PC-3 (cell line): ENCODE results near the gene HYAL1. TPM values are rescaled to one million over a fixed set of nuclear protein-coding genes. Genes with fewer than 3 reads are reported as not detected.

Experiments used
- ATAC-seq: fragments of 200-7000 bp; cut with Tn5 transposase; 2 replicates; pipeline ENCODE4 v1.9.1; 2020; ENCODE audit warnings: mild to moderate bottlenecking, moderate library complexity
- BruUV-seq: library from RNA; stranded (reverse); fragments of 400-500 nt; replicated peaks from 2 replicates; lab custom pipeline; 2021; lab: Mats Ljungman, UMichigan
- CTCF ChIA-PET: fragments of 300-600 bp; sonication (Branson Sonifier 250); formaldehyde crosslinking; loops from one replicate; lab custom pipeline; 2022; ENCODE audit warnings: antibody characterized with exemption; lab: Charles Lee
- POLR2A ChIA-PET: fragments of 300-600 bp; sonication (Branson Sonifier 250); formaldehyde crosslinking; loops from one replicate; lab custom pipeline; 2022; ENCODE audit warnings: antibody characterized with exemption; ENCODE audit not compliant: unreplicated experiment; lab: Charles Lee
- DNase-seq: peaks from one replicate; pipeline ENCODE4 v3.0.0-alpha.2; 2015
- H2AFZ ChIP-seq: fragments of 300-600 bp; sonication (generic); 2 replicates; pipeline ENCODE4 v1.6.0; 2016; ENCODE audit warnings: antibody characterized with exemption, low read length
- H3F3A ChIP-seq: fragments of 300-600 bp; sonication (generic); one replicate; pipeline ENCODE4 v1.6.0; 2017; ENCODE audit warnings: antibody characterized with exemption, low read length, control low read depth, mild to moderate bottlenecking; ENCODE audit not compliant: unreplicated experiment
- H3K27ac ChIP-seq: fragments of 300-600 bp; sonication (generic); 2 replicates; pipeline ENCODE4 v1.5.1; 2016; ENCODE audit warnings: mild to moderate bottlenecking, low read length
- H3K27me3 ChIP-seq: fragments of 300-600 bp; sonication (generic); 2 replicates; pipeline ENCODE4 v1.6.1; 2016; ENCODE audit warnings: low read length, mixed read lengths
- H3K36me3 ChIP-seq: fragments of 300-600 bp; sonication (generic); 2 replicates; pipeline ENCODE4 v1.6.1; 2016; ENCODE audit warnings: low read depth, mixed run types, low read length, mixed read lengths
- H3K4me1 ChIP-seq: fragments of 300-600 bp; sonication (generic); 2 replicates; pipeline ENCODE4 v1.5.1; 2016; ENCODE audit warnings: low read length; ENCODE audit not compliant: insufficient read depth
- H3K4me2 ChIP-seq: fragments of 300-600 bp; sonication (generic); 2 replicates; pipeline ENCODE4 v1.6.0; 2016; ENCODE audit warnings: low read length
- H3K4me3 ChIP-seq: fragments of 300-600 bp; sonication (generic); 2 replicates; pipeline ENCODE4 v1.5.1; 2016; ENCODE audit warnings: mild to moderate bottlenecking, low read length, mixed read lengths
- H3K79me2 ChIP-seq: fragments of 300-600 bp; sonication (generic); 2 replicates; pipeline ENCODE4 v1.6.1; 2017; ENCODE audit warnings: low read length, mixed read lengths
- H3K9ac ChIP-seq: fragments of 300-600 bp; sonication (generic); 2 replicates; pipeline ENCODE4 v1.6.0; 2016; ENCODE audit warnings: mild to moderate bottlenecking, low read length
- H3K9me2 ChIP-seq: fragments of 300-600 bp; sonication (generic); replicated peaks from 2 replicates; pipeline ENCODE4 v1.6.1; 2016; ENCODE audit warnings: mixed run types, low read length, mixed read lengths
- H3K9me3 ChIP-seq: fragments of 300-600 bp; sonication (generic); 2 replicates; pipeline ENCODE4 v1.6.1; 2016; ENCODE audit warnings: low read length, mixed read lengths
- H4K20me1 ChIP-seq: fragments of 300-600 bp; sonication (generic); 2 replicates; pipeline ENCODE4 v1.6.1; 2016; ENCODE audit warnings: low read length, mixed read lengths
- EZH2 ChIP-seq: fragments of 300-600 bp; sonication (generic); IDR thresholded peaks from one replicate; pipeline ENCODE4 v1.6.1; 2017; ENCODE audit warnings: antibody characterized with exemption, mild to moderate bottlenecking, low read length; ENCODE audit not compliant: unreplicated experiment
- EZH2phosphoT487 ChIP-seq: fragments of 300-600 bp; sonication (generic); IDR thresholded peaks from 2 replicates; pipeline ENCODE4 v1.6.1; 2018; ENCODE audit warnings: mild to moderate bottlenecking, antibody characterized with exemption, low read length, borderline replicate concordance
- intact Hi-C: fragments of 100-400 bp; cut with micrococcal nuclease; formaldehyde crosslinking; loops from 2 replicates; pipeline ENCODE4 v1.9.0; 2023
- total RNA-seq: library from RNA; depleted of rRNA; stranded (reverse); fragments of >200 nt; gene quantifications from 2 replicates; pipeline ENCODE4 v1.2.3, GENCODE V29; 2014
- TF ChIP-seq, protein P1 (sequence below): fragments of 300-600 bp; sonication (generic); conservative IDR thresholded peaks from 2 replicates; pipeline ENCODE4 v1.5.1; 2017; ENCODE audit warnings: antibody characterized with exemption, low read depth, mild to moderate bottlenecking, low read length

The HYAL1 gene
- total RNA-seq, 1 experiment from 2014 or later, result 1.3 TPM

DNA sequence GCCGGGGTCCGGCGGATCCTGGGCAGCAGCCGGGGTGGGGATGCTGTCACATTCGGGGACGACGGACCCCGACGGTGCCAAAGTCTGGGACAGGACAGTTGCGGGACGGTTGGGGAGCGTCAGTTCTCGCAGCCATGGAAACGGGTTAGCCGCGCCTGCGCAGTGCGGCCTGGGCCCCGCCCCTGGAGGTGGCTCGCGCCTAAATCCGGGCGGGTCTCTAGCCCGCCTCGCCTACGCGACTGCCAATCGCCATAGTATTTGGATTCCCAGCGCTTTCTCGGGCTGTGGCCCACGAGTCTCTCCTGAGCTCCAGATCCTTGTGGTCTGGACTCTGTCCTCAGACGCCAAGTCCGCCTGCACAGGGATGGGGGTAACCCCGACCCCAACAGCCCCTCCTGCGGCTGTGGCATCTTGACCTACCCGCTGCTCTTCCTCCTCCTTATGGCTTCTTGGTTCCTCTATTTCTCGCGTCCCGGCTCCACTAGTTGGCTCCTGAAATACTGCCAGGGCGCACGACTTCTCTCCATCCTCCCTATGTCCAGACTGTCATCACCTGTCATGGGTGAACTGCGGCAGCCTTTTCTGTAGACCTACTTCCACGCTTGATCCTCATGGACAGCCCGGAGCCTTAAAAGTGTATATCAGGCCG lies 42.3 kb upstream of the HYAL1 start, which contains the start of gene ZMYND10:
ZMYND10 (minus strand) TSS at position 147 of the 649 bp plus-strand sequence. CDS start 153 bp downstream, outside the sequence.
- POLR2A ChIA-PET, result no interaction called here
- H3K4me2 ChIP-seq, result peak within 1 kb of the TSS; percentile 86
- H3K79me2 ChIP-seq, result peaks cover 21% of the 10 kb centered on the region
- no TSS peak for BruUV-seq
- ATAC-seq (peak; percentile 53), DNase-seq (peak; percentile 76)
- no peaks in the 10 kb centered on the region for H3K9me2 ChIP-seq
- H3K4me3 ChIP-seq, result peak within 1 kb of the TSS; percentile 63
- CTCF ChIA-PET, result interaction anchor here (1.0 kb wide), 1 partner anchor 8 kb away, joined by 3 read pairs; no protein-coding TSS in a partner anchor
- no peak within 1 kb of the TSS for H3K27ac ChIP-seq
- H3K9me3 ChIP-seq, result no peaks in the 10 kb centered on the region
- peak within 1 kb of the TSS; percentile 92 for H2AFZ ChIP-seq
- TF ChIP-seq EZH2, result no peak
- TF ChIP-seq, protein P1, sequence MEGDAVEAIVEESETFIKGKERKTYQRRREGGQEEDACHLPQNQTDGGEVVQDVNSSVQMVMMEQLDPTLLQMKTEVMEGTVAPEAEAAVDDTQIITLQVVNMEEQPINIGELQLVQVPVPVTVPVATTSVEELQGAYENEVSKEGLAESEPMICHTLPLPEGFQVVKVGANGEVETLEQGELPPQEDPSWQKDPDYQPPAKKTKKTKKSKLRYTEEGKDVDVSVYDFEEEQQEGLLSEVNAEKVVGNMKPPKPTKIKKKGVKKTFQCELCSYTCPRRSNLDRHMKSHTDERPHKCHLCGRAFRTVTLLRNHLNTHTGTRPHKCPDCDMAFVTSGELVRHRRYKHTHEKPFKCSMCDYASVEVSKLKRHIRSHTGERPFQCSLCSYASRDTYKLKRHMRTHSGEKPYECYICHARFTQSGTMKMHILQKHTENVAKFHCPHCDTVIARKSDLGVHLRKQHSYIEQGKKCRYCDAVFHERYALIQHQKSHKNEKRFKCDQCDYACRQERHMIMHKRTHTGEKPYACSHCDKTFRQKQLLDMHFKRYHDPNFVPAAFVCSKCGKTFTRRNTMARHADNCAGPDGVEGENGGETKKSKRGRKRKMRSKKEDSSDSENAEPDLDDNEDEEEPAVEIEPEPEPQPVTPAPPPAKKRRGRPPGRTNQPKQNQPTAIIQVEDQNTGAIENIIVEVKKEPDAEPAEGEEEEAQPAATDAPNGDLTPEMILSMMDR, result no peak
- no peak for TF ChIP-seq EZH2phosphoT487
- no peaks in the 10 kb centered on the region; the same call in 1 of the 2 replicates for H3K36me3 ChIP-seq
- peaks cover 4% of the 10 kb centered on the region for H3F3A ChIP-seq
- peaks cover 23% of the 10 kb centered on the region for H3K4me1 ChIP-seq
- H4K20me1 ChIP-seq, result no peaks in the 10 kb centered on the region
- intact Hi-C loops, result no loop called here
- H3K27me3 ChIP-seq, result no peaks in the 10 kb centered on the region
- H3K9ac ChIP-seq, result peak within 1 kb of the TSS; percentile 47

- TF ChIP-seq, protein P1, result no peak
- TF ChIP-seq EZH2, result no peak
- TF ChIP-seq EZH2phosphoT487, result no peak
- Histone ChIP-seq H3K79me2 (peaks cover 16% of the 10 kb centered on the region), H3K36me3 (no peaks in the 10 kb centered on the region; the same call in 1 of the 2 replicates), H3K9me2 (no peaks in the 10 kb centered on the region), H3K9me3 (no peaks in the 10 kb centered on the region), H3K27ac (no peak overlapping the region), H3K4me2 (peak overlapping the region; percentile 86), H3F3A (peaks cover 4% of the 10 kb centered on the region), H3K27me3 (no peaks in the 10 kb centered on the region), H2AFZ (peak overlapping the region; percentile 92), H3K9ac (no peak overlapping the region), H4K20me1 (no peaks in the 10 kb centered on the region), H3K4me3 (peak overlapping the region; percentile 63; the same call in 1 of the 2 replicates), H3K4me1 (peaks cover 17% of the 10 kb centered on the region)
- ChIA-PET POLR2A (no interaction called here), CTCF (interaction anchor here (1.0 kb wide), 1 partner anchor 8 kb away, joined by 3 read pairs; no protein-coding TSS in a partner anchor)
- ATAC-seq (no peak), DNase-seq (no peak)
- intact Hi-C loops, result no loop called here
- no TSS peak for BruUV-seq
These were observed 41.6 kb upstream of the HYAL1 start for GRCh38 chr3:50345008-50345407.
